Lung (tissue), 12 donors: ENCODE data around the gene GPRC5A. TPM values are rescaled to one million over a fixed set of nuclear protein-coding genes. Genes with fewer than 3 reads are reported as not detected.

Experiments
- ATAC-seq: fragments of 200-7000 bp; cut with Tn5 transposase; one replicate; pipeline ENCODE4 v1.9.1; 2020; ENCODE audit warnings: moderate number of reproducible peaks; ENCODE audit not compliant: insufficient read depth, low FRiP score
- DNase-seq, 3 donors: peaks; one replicate each; pipeline ENCODE4 v3.0.0-alpha.2; 2013 to 2017
- H3K27ac ChIP-seq, 2 donors: one replicate each; pipeline ENCODE4 v1.5.1; 2013; ENCODE audit warnings: mild to moderate bottlenecking in 2 of 2, moderate library complexity in 2 of 2, control low read depth in 1 of 2, inconsistent platforms in 1 of 2, low read depth in 1 of 2, low read length in 1 of 2
- H3K27me3 ChIP-seq, 3 donors: one replicate each; pipeline ENCODE4 v1.5.1; 2013; ENCODE audit warnings: low read length in 2 of 3; ENCODE audit not compliant: control insufficient read depth in 3 of 3, insufficient read depth in 3 of 3
- H3K36me3 ChIP-seq, 4 donors: one replicate each; pipeline ENCODE4 v1.5.1; 2013; ENCODE audit warnings: low read length in 4 of 4, mild to moderate bottlenecking in 1 of 4, moderate library complexity in 1 of 4; ENCODE audit not compliant: control insufficient read depth in 4 of 4, insufficient read depth in 4 of 4
- H3K4me1 ChIP-seq, 5 donors: one replicate each; pipeline ENCODE4 v1.5.1; 2013; ENCODE audit warnings: low read length in 5 of 5, mild to moderate bottlenecking in 2 of 5, moderate library complexity in 1 of 5; ENCODE audit not compliant: control insufficient read depth in 5 of 5, insufficient read depth in 5 of 5
- H3K4me3 ChIP-seq: one replicate; pipeline ENCODE4 v1.5.1; 2013; ENCODE audit warnings: mild to moderate bottlenecking, control low read depth, moderate library complexity
- H3K9ac ChIP-seq, 2 donors: one replicate each; pipeline ENCODE4 v1.5.1; 2013; ENCODE audit warnings: low read length in 2 of 2, control low read depth in 1 of 2; ENCODE audit not compliant: insufficient read depth in 1 of 2
- H3K9me3 ChIP-seq, 4 donors: one replicate each; pipeline ENCODE4 v1.5.1; 2013; ENCODE audit warnings: low read length in 3 of 4, mild to moderate bottlenecking in 1 of 4, moderate library complexity in 1 of 4; ENCODE audit not compliant: control insufficient read depth in 4 of 4, insufficient read depth in 3 of 4
- whole genome bisulfite sequencing, 2 donors: extraction: QIAGEN DNeasy Blood & Tissue Kit; methylation state at CpG; one replicate each; pipeline ENCODE4 v1.1.7; 2013; 5-methylcytosine and 5-hydroxymethylcytosine counted together
- polyA plus RNA-seq, 2 donors: library from polyadenylated mRNA; stranded (reverse); fragments of 200-250 nt; gene quantifications; one replicate each; pipeline ENCODE4 v1.2.1, GENCODE V29; 2013
- total RNA-seq, 2 donors: library from RNA; depleted of rRNA in 1 of 2; stranded (reverse); fragments of >200 nt in 1 of 2; gene quantifications; one replicate each; pipeline ENCODE4 v1.2.1, GENCODE V29; 2014 to 2021
- TF ChIP-seq, protein P1 (sequence below): IDR thresholded peaks from 2 replicates; pipeline ENCODE4 v1.5.1; 2012; ENCODE audit warnings: mild to moderate bottlenecking; ENCODE audit errors: control extremely low read depth, extremely low read depth
- donor health status: control.
- donor health status: control.
- donor health status: Bipolar disorder and iron deficiency.
- donor health status: healthy.
- donor health status: DM: yes; HTN: yes; CAD: no.

Gene GPRC5A
- total and polyA plus RNA-seq, 4 donors, result 117 to 418 (median 172) TPM

DNA sequence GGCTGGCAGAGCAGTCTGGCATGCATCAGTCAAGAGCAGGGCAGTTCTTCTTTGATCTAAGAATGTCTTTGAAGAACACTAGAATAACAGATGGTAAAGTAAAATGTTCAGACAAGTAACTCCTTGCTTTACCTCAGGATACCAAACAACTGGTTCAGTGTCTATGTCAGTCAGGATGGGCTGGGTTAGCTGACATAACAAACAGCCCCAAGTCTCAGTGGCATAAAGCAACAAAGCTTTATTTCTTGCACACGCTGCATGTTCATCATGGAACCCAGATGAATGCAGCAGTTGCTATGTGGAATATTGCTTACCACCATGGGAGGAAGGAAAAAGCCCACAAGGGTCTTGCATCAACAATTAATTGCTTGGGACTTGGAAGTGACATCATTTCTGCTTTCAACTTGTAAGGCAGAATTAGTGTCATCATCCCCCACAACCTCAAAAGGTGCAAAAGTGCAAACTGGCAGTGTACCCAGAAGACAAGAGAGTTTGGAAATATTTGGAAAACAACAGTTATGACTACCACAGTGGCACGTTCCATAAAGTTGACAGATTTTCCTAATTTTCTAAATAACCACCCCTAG lies 39.4 kb downstream of the GPRC5A start:
- H3K27ac ChIP-seq, result no peak overlapping the region
- H3K36me3 ChIP-seq, result no peaks in the 10 kb centered on the region
- no peaks in the 10 kb centered on the region for H3K4me1 ChIP-seq
- no peaks in the 10 kb centered on the region for H3K9me3 ChIP-seq
- TF ChIP-seq, protein P1, sequence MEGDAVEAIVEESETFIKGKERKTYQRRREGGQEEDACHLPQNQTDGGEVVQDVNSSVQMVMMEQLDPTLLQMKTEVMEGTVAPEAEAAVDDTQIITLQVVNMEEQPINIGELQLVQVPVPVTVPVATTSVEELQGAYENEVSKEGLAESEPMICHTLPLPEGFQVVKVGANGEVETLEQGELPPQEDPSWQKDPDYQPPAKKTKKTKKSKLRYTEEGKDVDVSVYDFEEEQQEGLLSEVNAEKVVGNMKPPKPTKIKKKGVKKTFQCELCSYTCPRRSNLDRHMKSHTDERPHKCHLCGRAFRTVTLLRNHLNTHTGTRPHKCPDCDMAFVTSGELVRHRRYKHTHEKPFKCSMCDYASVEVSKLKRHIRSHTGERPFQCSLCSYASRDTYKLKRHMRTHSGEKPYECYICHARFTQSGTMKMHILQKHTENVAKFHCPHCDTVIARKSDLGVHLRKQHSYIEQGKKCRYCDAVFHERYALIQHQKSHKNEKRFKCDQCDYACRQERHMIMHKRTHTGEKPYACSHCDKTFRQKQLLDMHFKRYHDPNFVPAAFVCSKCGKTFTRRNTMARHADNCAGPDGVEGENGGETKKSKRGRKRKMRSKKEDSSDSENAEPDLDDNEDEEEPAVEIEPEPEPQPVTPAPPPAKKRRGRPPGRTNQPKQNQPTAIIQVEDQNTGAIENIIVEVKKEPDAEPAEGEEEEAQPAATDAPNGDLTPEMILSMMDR, result no peak
- no peak overlapping the region for H3K9ac ChIP-seq
- WGBS, 2 donors, result 58 to 82% methylated on average over 2 of the region's 2 CpGs
- no peak for DNase-seq
- no peaks in the 10 kb centered on the region for H3K27me3 ChIP-seq
- no peak overlapping the region for H3K4me3 ChIP-seq
- ATAC-seq, result no peak

DNA sequence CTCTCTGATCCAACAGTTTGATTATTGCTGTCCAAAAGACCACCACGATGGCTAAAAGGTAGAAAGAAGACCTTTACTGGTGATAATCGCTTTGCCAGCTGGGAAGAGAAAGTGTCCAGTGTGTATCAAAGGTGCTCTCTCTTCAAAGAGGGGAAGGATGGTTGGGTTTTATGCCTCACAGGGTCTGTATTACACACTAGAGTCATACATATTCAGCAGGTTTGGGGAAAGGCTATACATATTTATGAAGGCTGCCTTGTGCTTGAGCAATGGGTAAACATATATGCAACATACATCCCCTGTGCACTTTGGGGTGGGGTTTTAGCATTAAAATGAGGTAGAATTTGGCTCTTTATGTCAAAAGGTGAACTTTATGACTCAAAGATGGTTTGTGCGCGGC lies 42.4 kb downstream of the GPRC5A start:
- no peak overlapping the region for H3K9ac ChIP-seq
- H3K4me3 ChIP-seq, result no peak overlapping the region
- H3K27me3 ChIP-seq, result no peaks in the 10 kb centered on the region
- H3K9me3 ChIP-seq, result no peaks in the 10 kb centered on the region
- ATAC-seq (no peak), DNase-seq (no peak)
- WGBS, 2 donors, result 91 to 95% methylated on average over 4 of the region's 4 CpGs
- no peak overlapping the region for H3K27ac ChIP-seq
- TF ChIP-seq, protein P1, result no peak
- H3K36me3 ChIP-seq, result no peaks in the 10 kb centered on the region
- H3K4me1 ChIP-seq, result no peaks in the 10 kb centered on the region

DNA sequence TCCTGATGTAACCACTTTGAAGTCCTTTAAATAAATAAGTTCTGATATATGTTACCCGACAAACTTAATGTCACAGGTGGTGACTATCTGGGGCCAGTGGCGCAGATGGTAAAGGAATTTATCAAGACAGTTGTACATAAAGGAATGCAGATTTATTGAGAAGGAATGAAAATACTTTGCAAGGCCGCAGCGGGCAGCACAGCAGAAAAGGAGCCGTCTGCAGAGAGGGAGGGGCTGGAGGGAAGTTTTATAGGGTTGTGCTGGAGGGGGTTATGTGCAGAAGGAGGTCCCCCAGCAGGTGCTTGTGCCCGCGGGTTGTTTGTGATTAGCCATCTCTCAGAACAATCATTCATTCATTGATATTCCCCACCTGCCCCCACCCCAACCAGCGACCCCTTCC lies 43.2 kb downstream of the GPRC5A start:
- H3K4me3 ChIP-seq, result no peak overlapping the region
- no peak overlapping the region for H3K9ac ChIP-seq
- DNase-seq, result no peak
- no peaks in the 10 kb centered on the region for H3K4me1 ChIP-seq
- H3K36me3 ChIP-seq, result no peaks in the 10 kb centered on the region
- no peaks in the 10 kb centered on the region for H3K9me3 ChIP-seq
- 71 to 82% methylated on average over 8 of the region's 8 CpGs for WGBS, 2 donors
- TF ChIP-seq, protein P1, result no peak
- no peak for ATAC-seq
- no peak overlapping the region for H3K27ac ChIP-seq
- no peaks in the 10 kb centered on the region for H3K27me3 ChIP-seq

DNA sequence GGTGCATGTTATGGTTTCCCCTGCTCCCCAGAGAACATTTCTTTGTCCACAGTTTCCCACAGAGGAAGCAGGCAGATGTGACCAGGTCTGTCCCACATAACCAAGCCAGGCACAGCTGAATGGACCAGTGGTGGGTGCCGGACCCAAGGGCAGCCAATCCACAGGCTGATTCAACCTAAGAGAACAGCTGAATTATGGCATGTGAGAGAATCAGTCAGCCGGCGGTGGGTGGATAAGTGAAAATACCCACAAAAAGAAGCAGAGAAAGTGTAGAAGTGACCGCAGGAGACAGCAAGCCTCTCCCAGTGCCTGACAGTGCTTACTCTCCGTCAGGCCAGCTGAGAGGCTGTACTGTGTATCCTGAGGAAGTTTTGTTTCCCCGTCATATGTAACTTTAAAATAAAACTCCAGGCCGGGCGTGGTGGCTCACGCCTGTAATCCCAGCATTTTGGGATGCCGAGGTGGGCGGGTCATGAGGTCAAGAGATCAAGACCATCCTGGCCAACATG lies 45.7 kb downstream of the GPRC5A start:
- H3K36me3 ChIP-seq, result no peaks in the 10 kb centered on the region
- ATAC-seq (no peak), DNase-seq (no peak)
- no peaks in the 10 kb centered on the region for H3K4me1 ChIP-seq
- TF ChIP-seq, protein P1, result no peak
- H3K27ac ChIP-seq, result no peak overlapping the region
- no peaks in the 10 kb centered on the region for H3K27me3 ChIP-seq
- no peak overlapping the region for H3K9ac ChIP-seq
- 94 to 97% methylated on average over 11 of the region's 11 CpGs for WGBS, 2 donors
- no peak overlapping the region for H3K4me3 ChIP-seq
- H3K9me3 ChIP-seq, result no peaks in the 10 kb centered on the region
